Body of pancreas (tissue), 4 donors: ENCODE results near the gene DMBX1. TPM values are rescaled to one million over a fixed set of nuclear protein-coding genes. Genes with fewer than 3 reads are reported as not detected.

ENCODE experiments used
- ATAC-seq: fragments of 150-250 bp; one replicate; pipeline ENCODE4 v1.9.1; 2016
- DNase-seq, 4 donors: peaks; one replicate each; pipeline ENCODE4 v3.0.0-alpha.2; 2019
- H3K27ac ChIP-seq, 4 donors: fragments of 200-600 bp; sonication (generic); 1 replicate in 3 of 4; 2 replicates in 1 of 4; pipeline versions ENCODE4 v1.5.1 to v1.6.1; 2016 to 2019; ENCODE audit warnings: mild to moderate bottlenecking in 1 of 4, mixed read lengths in 1 of 4, moderate library complexity in 1 of 4
- H3K27me3 ChIP-seq, 2 donors: fragments of 200-600 bp; sonication (generic); one replicate each; pipeline ENCODE4 v1.6.0; 2016; ENCODE audit warnings: mild to moderate bottlenecking in 1 of 2
- H3K36me3 ChIP-seq, 2 donors: fragments of 200-600 bp; sonication (generic); replicated peaks in 1 of 2; 2 replicates each; pipeline ENCODE4 v1.5.1; 2016; ENCODE audit warnings: low read depth in 2 of 2; ENCODE audit not compliant: insufficient read depth in 1 of 2
- H3K4me1 ChIP-seq: fragments of 200-600 bp; sonication (generic); one replicate; pipeline ENCODE4 v1.6.0; 2016
- H3K4me3 ChIP-seq, 2 donors: fragments of 200-600 bp; sonication (generic); 1 replicate in 1 of 2; 2 replicates in 1 of 2; pipeline ENCODE4 v1.5.1; 2016 to 2019
- H3K9me3 ChIP-seq, 3 donors: fragments of 200-600 bp; sonication (generic); 1 replicate in 2 of 3; 2 replicates in 1 of 3; pipeline ENCODE4 v1.5.1; 2016
- POLR2A ChIP-seq, 3 donors: fragments of 450-650 bp; IDR thresholded peaks; one replicate each; pipeline ENCODE4 v1.6.1; 2016; ENCODE audit warnings: antibody characterized with exemption in 3 of 3, mild to moderate bottlenecking in 2 of 3
- WGBS, 2 donors: methylation state at CpG; one replicate each; pipeline ENCODE4 v1.1.5; 2017; 5-methylcytosine and 5-hydroxymethylcytosine counted together
- intact Hi-C: fragments of 100-400 bp; cut with DNase I; formaldehyde crosslinking; loops from one replicate; pipeline ENCODE4 v1.15.1; 2023
- total RNA-seq, 2 donors: library from RNA; depleted of rRNA; stranded (reverse); fragments of >200 nt; gene quantifications; one replicate each; pipeline ENCODE4 v1.1.0, GENCODE V29; 2016
- TF ChIP-seq, protein P1 (sequence below), 7 experiments: fragments of 450-650 bp in 4 of 7; fragments of 200-600 bp in 3 of 7; sonication (generic) in 3 of 7; IDR thresholded peaks; one replicate each; pipeline ENCODE4 v1.5.1; 2016 to 2019; ENCODE audit warnings: antibody characterized with exemption in 7 of 7

DMBX1 gene
- total RNA-seq, 2 donors from 2014 or later: not detected

DNA sequence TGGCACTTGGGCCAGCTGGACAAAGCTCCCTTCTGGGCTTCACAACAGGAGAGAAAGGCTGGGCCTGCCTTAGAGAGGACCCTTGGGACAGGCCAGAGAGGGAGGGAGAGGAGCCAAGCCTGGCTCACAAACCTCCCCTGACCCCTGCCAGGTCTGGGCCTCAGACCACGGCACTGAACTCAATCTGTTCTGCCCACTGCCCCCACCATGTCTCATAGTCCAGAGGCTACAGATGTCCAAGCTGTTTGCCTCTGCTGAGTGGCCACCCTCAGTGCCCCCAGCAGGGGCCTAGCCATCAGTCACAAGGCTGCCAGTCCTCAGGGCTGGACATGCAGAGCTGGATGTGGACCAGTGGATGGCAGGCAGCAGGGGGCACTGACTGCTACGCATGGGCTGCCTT is 13.0 kb upstream of the DMBX1 start:
- ATAC-seq (no peak), DNase-seq (no peak)
- no peaks in the 10 kb centered on the region for H3K36me3 ChIP-seq
- no peaks in the 10 kb centered on the region for H3K27me3 ChIP-seq
- H3K27ac ChIP-seq: no peak overlapping the region
- TF ChIP-seq POLR2A (IDR thresholded peaks at IDR 0.05): no peak
- TF ChIP-seq, protein P1, sequence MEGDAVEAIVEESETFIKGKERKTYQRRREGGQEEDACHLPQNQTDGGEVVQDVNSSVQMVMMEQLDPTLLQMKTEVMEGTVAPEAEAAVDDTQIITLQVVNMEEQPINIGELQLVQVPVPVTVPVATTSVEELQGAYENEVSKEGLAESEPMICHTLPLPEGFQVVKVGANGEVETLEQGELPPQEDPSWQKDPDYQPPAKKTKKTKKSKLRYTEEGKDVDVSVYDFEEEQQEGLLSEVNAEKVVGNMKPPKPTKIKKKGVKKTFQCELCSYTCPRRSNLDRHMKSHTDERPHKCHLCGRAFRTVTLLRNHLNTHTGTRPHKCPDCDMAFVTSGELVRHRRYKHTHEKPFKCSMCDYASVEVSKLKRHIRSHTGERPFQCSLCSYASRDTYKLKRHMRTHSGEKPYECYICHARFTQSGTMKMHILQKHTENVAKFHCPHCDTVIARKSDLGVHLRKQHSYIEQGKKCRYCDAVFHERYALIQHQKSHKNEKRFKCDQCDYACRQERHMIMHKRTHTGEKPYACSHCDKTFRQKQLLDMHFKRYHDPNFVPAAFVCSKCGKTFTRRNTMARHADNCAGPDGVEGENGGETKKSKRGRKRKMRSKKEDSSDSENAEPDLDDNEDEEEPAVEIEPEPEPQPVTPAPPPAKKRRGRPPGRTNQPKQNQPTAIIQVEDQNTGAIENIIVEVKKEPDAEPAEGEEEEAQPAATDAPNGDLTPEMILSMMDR (IDR thresholded peaks at IDR 0.05): no peak
- H3K4me3 ChIP-seq: no peak overlapping the region
- H3K9me3 ChIP-seq: no peaks in the 10 kb centered on the region
- intact Hi-C loops: loop anchor here (5.0 kb wide), 2 partner anchors 51 to 246 kb away; no protein-coding TSS in a partner anchor
- 90 to 92% methylated on average over 2 of the region's 2 CpGs for WGBS, 2 donors
- no peaks in the 10 kb centered on the region for H3K4me1 ChIP-seq

DNA sequence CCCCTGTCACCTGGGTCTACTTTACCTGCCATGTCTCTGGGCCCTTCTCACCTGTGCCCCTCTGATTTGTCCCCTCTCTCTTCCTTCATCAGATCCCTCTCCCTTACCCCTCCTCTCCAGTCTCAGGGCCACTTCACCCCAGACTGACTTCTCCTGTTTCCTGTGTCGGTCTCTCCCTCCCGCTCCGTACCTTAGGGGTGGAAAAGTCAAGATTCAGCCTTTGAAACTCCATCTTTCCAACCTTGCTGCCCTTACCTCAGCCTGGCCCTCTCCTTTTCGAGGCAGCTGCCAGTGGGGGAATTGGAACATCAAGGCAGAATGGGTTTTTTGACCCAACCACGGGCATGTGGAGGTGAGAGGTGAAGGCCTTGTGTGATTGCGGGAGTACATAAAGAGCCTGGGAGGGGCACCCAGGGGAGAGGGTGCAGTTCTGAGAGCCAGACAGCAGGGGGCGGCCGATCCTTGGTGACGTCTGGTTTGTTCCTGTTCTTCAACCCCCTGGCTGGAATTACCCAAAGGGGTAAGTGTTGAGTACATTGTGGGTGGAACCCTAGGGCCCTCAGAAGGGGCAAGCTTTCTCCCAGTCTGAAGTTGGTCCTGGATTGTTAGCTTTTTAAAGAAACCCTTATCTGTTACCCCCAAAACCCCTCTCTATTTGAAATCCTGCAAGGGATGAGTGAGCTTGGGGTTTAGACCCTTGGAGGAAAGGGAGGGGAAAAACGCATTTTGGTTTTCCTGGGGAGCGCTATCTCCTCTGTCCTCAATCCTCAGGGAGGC is 12.3 kb upstream of the DMBX1 start:
- peak; percentile 76 to 85 (median 78) for DNase-seq
- Histone ChIP-seq H3K27me3 (no peaks in the 10 kb centered on the region), H3K4me3 (no peak overlapping the region), H3K9me3 (no peaks in the 10 kb centered on the region), H3K36me3 (no peaks in the 10 kb centered on the region), H3K27ac (no peak overlapping the region), H3K4me1 (no peaks in the 10 kb centered on the region)
- ATAC-seq: peak; percentile 83
- 28 to 33% methylated on average over 11 of the region's 11 CpGs for WGBS, 2 donors
- intact Hi-C loops: loop anchor here (5.0 kb wide), 2 partner anchors 50 to 245 kb away; no protein-coding TSS in a partner anchor
- TF ChIP-seq, protein P1 (IDR thresholded peaks at IDR 0.05): peak; percentile 84 to 92 (median 90)
- TF ChIP-seq POLR2A (IDR thresholded peaks at IDR 0.05): no peak

DNA sequence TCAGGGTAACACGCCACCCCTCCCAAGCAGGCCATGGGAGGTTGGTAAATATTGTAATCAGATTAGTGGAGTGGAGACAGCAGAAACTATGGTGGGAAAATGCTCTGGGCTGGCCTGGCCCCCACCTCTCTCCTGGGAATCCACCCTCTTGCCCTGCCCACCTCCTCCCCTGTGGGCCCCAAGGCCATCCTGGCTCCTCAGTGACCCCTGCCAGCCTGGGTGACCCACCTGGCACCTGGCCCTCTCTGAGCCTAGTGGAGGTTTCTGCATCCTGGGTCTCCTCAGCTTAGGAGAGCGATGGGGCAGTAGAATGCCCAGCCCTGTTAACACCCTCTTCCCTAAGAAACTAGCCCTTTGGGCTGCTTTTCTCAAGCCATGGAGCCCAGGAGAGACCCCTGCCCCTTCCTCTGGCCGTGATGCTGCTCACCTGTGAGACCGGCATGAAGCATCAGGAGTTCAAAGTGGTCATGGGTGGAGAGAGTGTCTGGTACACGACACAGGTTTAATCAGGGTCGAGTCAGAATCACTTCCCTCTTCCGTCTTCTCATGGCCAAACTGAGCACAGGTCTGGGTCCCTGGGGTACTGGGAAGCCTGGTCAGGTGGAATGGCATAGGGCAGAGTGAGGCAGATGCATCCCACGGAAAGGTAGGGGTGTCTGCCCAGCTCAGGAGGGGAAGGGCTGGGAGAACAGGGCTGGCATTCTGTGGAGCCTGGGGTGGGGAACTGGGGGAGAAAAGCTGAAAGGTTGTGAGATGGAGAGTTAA is 10.7 kb upstream of the DMBX1 start:
- ATAC-seq (no peak), DNase-seq (no peak)
- TF ChIP-seq POLR2A (IDR thresholded peaks at IDR 0.05): no peak
- TF ChIP-seq, protein P1 (IDR thresholded peaks at IDR 0.05): no peak
- H3K27me3 ChIP-seq: no peaks in the 10 kb centered on the region
- no peak overlapping the region for H3K27ac ChIP-seq
- no peaks in the 10 kb centered on the region for H3K36me3 ChIP-seq
- intact Hi-C loops: loop anchor here (5.0 kb wide), 2 partner anchors 48 to 243 kb away; no protein-coding TSS in a partner anchor
- WGBS, 2 donors: 59 to 71% methylated on average over 8 of the region's 8 CpGs
- H3K4me1 ChIP-seq: no peaks in the 10 kb centered on the region
- no peaks in the 10 kb centered on the region for H3K9me3 ChIP-seq
- no peak overlapping the region for H3K4me3 ChIP-seq

DNA sequence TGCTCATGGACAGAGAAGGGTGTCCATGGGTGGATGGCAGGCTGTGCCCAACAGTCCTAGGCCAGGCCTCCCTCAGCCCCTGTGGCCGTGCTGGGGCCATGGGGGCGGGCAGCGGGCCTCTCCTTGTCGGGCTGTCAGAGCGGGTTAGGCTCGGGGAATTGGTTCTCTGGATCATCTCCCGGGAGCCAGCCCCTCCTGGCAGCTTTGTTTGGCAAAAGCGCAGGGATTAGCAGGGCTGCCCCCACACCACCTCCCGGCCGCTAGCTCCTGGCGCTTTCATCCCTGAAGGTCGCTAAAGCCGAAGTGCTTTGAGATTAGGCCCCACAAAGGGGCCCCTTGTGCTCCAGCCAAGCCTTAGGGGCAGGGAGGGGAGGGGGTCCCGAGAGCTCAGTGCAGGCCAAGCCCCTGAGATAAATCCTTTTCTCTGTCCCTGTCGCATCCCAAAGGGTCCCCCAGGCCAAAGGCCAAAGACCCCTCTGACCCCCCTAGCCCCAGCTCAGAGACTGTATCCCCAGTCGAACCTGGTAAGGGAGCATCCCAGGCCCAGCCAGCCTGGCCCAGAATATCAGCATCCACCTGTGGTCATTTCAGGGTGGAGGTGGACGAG is 9.8 kb upstream of the DMBX1 start:
- ATAC-seq (no peak), DNase-seq (no peak)
- H3K9me3 ChIP-seq: no peaks in the 10 kb centered on the region
- no peak overlapping the region for H3K27ac ChIP-seq
- no peak overlapping the region for H3K4me3 ChIP-seq
- H3K4me1 ChIP-seq: no peaks in the 10 kb centered on the region
- no peaks in the 10 kb centered on the region for H3K36me3 ChIP-seq
- WGBS, 2 donors: 50 to 60% methylated on average over 2 to 17 of the region's 17 CpGs
- no peak for TF ChIP-seq POLR2A (IDR thresholded peaks at IDR 0.05)
- TF ChIP-seq, protein P1 (IDR thresholded peaks at IDR 0.05): no peak
- intact Hi-C loops: loop anchor here (5.0 kb wide), 2 partner anchors 47 to 242 kb away; no protein-coding TSS in a partner anchor
- no peaks in the 10 kb centered on the region for H3K27me3 ChIP-seq
